ENCODE measurements around the gene KCNA1.
"Not testable (repeated sequence)": the region's sequence is repeated elsewhere in the genome, so short reads cannot be mapped to it uniquely, and the experiment has no call there.

Gene KCNA1

GRCh38 chr12:4909734-4910501 lies at the start of gene KCNA1:
Gene KCNA1 (plus strand): TSS chr12:4909905. CDS start chr12:4911379, 1,474 bp downstream.
- DNase-seq (ENCODE audit: low spot score) (no peak), FAIRE-seq (no peak)

GRCh38 chr12:4860741-4861140 lies 49.0 kb upstream of the KCNA1 start:
- DNase-seq (ENCODE audit: low spot score) (no peak), FAIRE-seq (no peak)

GRCh38 chr12:4862809-4863208 lies 46.9 kb upstream of the KCNA1 start:
- DNase-seq (ENCODE audit: low spot score) (no peak), FAIRE-seq (no peak)

GRCh38 chr12:4864575-4864974 lies 45.1 kb upstream of the KCNA1 start:
- no peak for FAIRE-seq
- DNase-seq (ENCODE audit: low spot score), result no peak

- FAIRE-seq, result no peak
Observed at GRCh38 chr12:4865246-4865645, 44.5 kb upstream of the KCNA1 start.

GRCh38 chr12:4866299-4866698 lies 43.4 kb upstream of the KCNA1 start:
- no peak for FAIRE-seq
- no peak for DNase-seq (ENCODE audit: low spot score)

More at GRCh38 chr12:4865246-4865645, 44.5 kb upstream of the KCNA1 start:
- DNase-seq (ENCODE audit: low spot score), result no peak

GRCh38 chr12:4867384-4867783 lies 42.3 kb upstream of the KCNA1 start:
- FAIRE-seq (no peak), DNase-seq (ENCODE audit: low spot score) (no peak)

GRCh38 chr12:4870423-4870822 lies 39.3 kb upstream of the KCNA1 start:
- DNase-seq (ENCODE audit: low spot score), result no peak
- no peak for FAIRE-seq

GRCh38 chr12:4871514-4871913 lies 38.2 kb upstream of the KCNA1 start:
- DNase-seq (ENCODE audit: low spot score) (no peak), FAIRE-seq (no peak)

- FAIRE-seq, result no peak
- no peak for DNase-seq (ENCODE audit: low spot score)
Observed at GRCh38 chr12:4873947-4874346, 35.8 kb upstream of the KCNA1 start.

GRCh38 chr12:4874671-4875070 lies 35.0 kb upstream of the KCNA1 start:
- DNase-seq (ENCODE audit: low spot score) (no peak), FAIRE-seq (no peak)

- not testable (repeated sequence) for FAIRE-seq; DNase-seq (ENCODE audit: low spot score)
Observed at GRCh38 chr12:4879481-4879880, 30.2 kb upstream of the KCNA1 start.

GRCh38 chr12:4881266-4882064 lies 28.2 kb upstream of the KCNA1 start:
- FAIRE-seq (no peak), DNase-seq (ENCODE audit: low spot score) (no peak)

- DNase-seq (ENCODE audit: low spot score) (no peak), FAIRE-seq (no peak)
Observed at GRCh38 chr12:4891866-4892265, 17.8 kb upstream of the KCNA1 start.

- FAIRE-seq, result no peak
- no peak for DNase-seq (ENCODE audit: low spot score)
Observed at GRCh38 chr12:4892418-4892817, 17.3 kb upstream of the KCNA1 start.

- DNase-seq (ENCODE audit: low spot score), result no peak
- FAIRE-seq, result no peak
Observed at GRCh38 chr12:4894019-4894418, 15.7 kb upstream of the KCNA1 start.

- DNase-seq (ENCODE audit: low spot score) (no peak), FAIRE-seq (no peak)
Observed at GRCh38 chr12:4899364-4899763, 10.3 kb upstream of the KCNA1 start.

GRCh38 chr12:4900327-4900726 lies 9.4 kb upstream of the KCNA1 start:
- no peak for FAIRE-seq

GRCh38 chr12:4905316-4905715 lies 4.4 kb upstream of the KCNA1 start:
- DNase-seq (ENCODE audit: low spot score) (no peak), FAIRE-seq (no peak)

More at GRCh38 chr12:4900327-4900726, 9.4 kb upstream of the KCNA1 start:
- peak; percentile 59 for DNase-seq (ENCODE audit: low spot score)

- no peak for FAIRE-seq
- no peak for DNase-seq (ENCODE audit: low spot score)
Observed at GRCh38 chr12:4908684-4909409, 858 bp upstream of the KCNA1 start.

GRCh38 chr12:4909410-4909733 lies 333 bp upstream of the KCNA1 start:
- DNase-seq (ENCODE audit: low spot score), result no peak
- FAIRE-seq, result no peak
